ENCODE results near the gene BMPR2. TPM values are rescaled to one million over a fixed set of nuclear protein-coding genes. Genes with fewer than 3 reads are reported as not detected.
"Not testable (repeated sequence)": the region's sequence is repeated elsewhere in the genome, so short reads cannot be mapped to it uniquely, and the experiment has no call there.

The BMPR2 gene
- 1 to 10 TPM; 9.7 to 9.9 TPM for total RNA-seq

DNA sequence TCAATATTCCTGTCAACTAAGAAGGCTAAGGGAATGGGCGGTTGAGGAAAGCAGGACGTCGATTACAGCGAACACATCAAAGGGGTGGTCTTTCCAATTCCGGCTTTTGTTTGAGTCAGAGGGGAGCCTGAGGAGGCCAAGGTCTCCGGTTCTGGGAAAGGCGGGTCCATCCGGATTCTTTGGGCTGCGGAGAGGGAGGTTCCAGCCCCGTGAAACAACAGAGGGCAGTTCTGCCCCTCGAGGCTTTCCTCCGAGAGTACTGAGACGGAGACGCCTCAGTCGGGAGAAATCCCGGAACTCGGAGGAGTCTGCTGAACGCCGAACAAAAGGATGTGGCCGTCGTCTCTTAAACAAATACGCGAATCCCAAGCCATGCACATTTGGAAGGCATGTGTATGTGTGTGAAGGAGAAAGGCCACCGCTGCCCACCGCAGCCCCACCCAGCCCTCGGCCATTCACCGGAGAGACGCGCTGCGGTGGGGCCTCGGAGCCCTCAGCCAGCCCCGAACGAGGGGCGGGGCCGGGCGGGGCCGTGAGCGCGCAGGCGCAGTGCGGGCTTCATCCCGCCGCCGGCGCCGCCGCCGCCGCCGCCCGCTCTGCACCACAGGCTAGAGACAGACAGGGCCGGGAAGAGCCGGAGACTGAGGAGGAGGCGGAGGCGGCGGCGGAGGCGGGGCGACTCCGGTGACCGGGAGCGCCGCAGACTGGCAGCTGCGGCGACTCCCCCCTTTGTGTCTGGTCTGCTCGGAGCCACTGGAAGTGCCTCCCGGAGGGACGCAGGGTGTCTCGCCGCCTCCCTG lies at the start of gene BMPR2:
Gene BMPR2, plus strand, starts transcription at position 719 of the 800 bp plus-strand sequence. CDS start 1,148 bp downstream, outside the sequence.
- peaks cover 43% of the 10 kb centered on the region for H3K4me1 Mint-ChIP-seq (ENCODE audit: low read depth)
- peaks cover 4 to 5% of the 10 kb centered on the region in 2 donors for H3K36me3 Mint-ChIP-seq (ENCODE audit: insufficient read depth in 2 of 2)
- peak within 1 kb of the TSS; percentile 96 for H3K27ac Mint-ChIP-seq
- H3K9me3 Mint-ChIP-seq: no peaks in the 10 kb centered on the region
- ATAC-seq (replicated peaks in 1 of 2) (peak; percentile 82 to 84), DNase-seq (peak; percentile 85 to 90)
- H3K27me3 Mint-ChIP-seq (ENCODE audit: low read depth): no peaks in the 10 kb centered on the region
- H3K4me3 Mint-ChIP-seq: peak within 1 kb of the TSS; percentile 98 to 99

DNA sequence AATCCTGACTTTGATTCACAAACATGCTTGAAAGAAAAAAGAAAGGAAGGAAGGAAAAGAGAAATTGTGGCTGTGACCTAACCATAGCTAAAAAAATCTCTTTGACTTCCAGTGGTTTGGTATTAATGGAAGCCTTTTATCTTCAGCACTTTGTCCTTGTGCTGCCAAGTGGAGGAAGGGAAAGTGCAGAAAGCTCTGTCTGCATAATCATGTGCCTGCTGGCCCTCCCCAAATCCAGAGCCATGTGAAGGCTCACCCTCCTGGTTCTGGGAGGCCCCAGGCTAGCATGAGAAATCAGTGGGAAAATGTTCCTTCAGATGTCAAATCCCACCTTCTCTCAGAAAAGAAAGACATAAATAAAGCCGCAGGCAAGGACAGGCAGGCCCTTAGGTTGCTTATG lies 48.3 kb upstream of the BMPR2 start:
- no peaks in the 10 kb centered on the region for H3K4me1 Mint-ChIP-seq (ENCODE audit: low read depth)
- peaks cover 0 to 4% of the 10 kb centered on the region in 2 donors for H3K36me3 Mint-ChIP-seq (ENCODE audit: insufficient read depth in 2 of 2)
- no peaks in the 10 kb centered on the region for H3K27me3 Mint-ChIP-seq (ENCODE audit: low read depth)
- ATAC-seq (replicated peaks in 1 of 2) (no peak), DNase-seq (no peak)
- no peaks in the 10 kb centered on the region for H3K9me3 Mint-ChIP-seq
- H3K27ac Mint-ChIP-seq: no peak overlapping the region
- no peak overlapping the region for H3K4me3 Mint-ChIP-seq

DNA sequence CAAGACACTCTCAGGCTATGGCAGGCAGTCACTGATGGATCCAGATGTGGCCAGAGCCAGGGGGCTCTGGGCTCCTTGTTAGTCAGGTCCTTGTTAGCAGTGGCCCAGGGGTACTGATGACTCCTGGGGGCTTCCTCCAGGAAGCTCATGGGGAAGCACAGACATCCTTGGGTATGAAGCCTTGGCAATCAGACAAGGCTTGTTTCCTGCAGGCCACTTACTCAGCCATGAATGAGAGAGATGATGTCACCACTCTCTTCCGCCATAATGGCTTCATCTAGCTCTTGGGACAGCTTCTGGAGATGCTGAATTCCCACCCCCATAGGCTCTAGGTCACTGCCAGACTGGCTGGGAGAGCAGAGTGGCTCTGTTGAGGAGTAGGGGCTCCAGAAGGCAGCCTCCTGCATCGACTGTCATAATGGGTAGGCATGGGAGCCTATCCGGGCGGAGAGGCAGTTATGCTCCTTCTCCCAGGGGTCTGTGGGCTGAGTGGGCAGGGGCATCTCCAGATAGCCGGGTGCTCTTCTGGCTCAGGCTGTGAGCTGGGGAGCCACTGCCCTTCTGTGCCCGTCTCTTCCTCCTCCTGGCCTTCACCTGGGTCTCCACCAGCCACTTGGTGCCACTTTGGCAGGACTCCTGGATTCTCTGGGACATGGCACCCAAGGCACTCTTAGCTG lies 40.2 kb upstream of the BMPR2 start:
- H3K4me3 Mint-ChIP-seq: no peak overlapping the region
- no peaks in the 10 kb centered on the region for H3K27me3 Mint-ChIP-seq (ENCODE audit: low read depth)
- no peak for ATAC-seq (replicated peaks in 1 of 2)
- no peaks in the 10 kb centered on the region for H3K36me3 Mint-ChIP-seq (ENCODE audit: insufficient read depth in 2 of 2)
- H3K9me3 Mint-ChIP-seq: no peaks in the 10 kb centered on the region
- no peak overlapping the region for H3K27ac Mint-ChIP-seq
- no peaks in the 10 kb centered on the region for H3K4me1 Mint-ChIP-seq (ENCODE audit: low read depth)
- no peak for DNase-seq

DNA sequence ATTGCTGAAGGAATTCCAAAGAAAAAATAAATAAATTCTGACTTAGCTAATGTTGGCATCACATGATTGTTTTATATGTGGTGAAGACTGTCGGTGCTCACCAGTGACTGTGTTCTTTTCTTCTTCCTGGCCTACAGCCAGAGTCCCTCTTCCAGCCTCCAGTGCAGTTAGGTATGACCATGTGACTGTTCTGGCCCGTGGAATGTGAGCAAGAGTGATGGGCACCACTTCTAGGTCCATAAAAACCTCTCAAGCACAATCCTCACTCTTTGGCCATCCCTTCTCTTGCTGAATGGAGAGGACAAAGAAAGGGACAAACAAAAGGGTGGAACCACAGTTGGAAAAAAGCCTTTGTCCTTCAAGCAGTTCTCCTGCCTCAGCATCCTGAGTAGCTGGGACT lies 39.0 kb upstream of the BMPR2 start:
- Mint-ChIP-seq H3K4me3 (no peak overlapping the region), H3K27ac (no peak overlapping the region), H3K36me3 (ENCODE audit: insufficient read depth in 2 of 2) (no peaks in the 10 kb centered on the region), H3K9me3 (no peaks in the 10 kb centered on the region), H3K27me3 (ENCODE audit: low read depth) (no peaks in the 10 kb centered on the region), H3K4me1 (ENCODE audit: low read depth) (no peaks in the 10 kb centered on the region)
- ATAC-seq (replicated peaks in 1 of 2) (no peak), DNase-seq (no peak)

DNA sequence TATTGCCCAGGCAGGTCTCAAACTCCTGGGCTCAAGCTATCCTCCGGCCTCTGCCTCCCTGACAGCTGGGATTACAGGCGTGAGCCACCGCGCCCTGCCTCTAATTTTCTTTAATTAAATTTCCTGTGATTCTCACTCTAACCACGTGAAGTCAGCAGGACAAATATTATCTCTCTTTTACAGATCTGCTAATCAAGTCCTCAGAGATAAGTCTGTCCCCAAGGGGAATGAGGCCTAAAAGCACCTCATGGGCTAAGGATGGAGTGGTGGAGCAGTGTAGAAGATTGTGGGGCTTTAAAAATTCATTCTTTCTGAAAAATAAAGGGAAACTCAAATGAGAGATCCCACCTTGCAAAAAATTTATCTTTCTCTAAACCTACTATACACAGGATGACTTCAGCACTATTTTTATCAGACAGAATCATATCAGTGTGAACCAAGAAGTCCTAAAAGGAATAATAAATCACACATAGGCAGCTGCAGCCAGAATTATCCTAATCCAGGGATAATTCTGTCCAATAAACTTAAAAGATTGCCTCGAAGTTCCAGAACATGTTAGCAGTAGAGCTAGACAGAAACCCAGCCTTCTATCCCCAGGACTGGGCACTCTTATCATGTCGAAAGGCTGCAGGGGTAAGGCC lies 38.3 kb upstream of the BMPR2 start:
- ATAC-seq (replicated peaks in 1 of 2) (no peak), DNase-seq (no peak)
- no peaks in the 10 kb centered on the region for H3K36me3 Mint-ChIP-seq (ENCODE audit: insufficient read depth in 2 of 2)
- H3K27ac Mint-ChIP-seq: no peak overlapping the region
- H3K4me1 Mint-ChIP-seq (ENCODE audit: low read depth): no peaks in the 10 kb centered on the region
- H3K4me3 Mint-ChIP-seq: no peak overlapping the region
- H3K27me3 Mint-ChIP-seq (ENCODE audit: low read depth): no peaks in the 10 kb centered on the region
- H3K9me3 Mint-ChIP-seq: no peaks in the 10 kb centered on the region

DNA sequence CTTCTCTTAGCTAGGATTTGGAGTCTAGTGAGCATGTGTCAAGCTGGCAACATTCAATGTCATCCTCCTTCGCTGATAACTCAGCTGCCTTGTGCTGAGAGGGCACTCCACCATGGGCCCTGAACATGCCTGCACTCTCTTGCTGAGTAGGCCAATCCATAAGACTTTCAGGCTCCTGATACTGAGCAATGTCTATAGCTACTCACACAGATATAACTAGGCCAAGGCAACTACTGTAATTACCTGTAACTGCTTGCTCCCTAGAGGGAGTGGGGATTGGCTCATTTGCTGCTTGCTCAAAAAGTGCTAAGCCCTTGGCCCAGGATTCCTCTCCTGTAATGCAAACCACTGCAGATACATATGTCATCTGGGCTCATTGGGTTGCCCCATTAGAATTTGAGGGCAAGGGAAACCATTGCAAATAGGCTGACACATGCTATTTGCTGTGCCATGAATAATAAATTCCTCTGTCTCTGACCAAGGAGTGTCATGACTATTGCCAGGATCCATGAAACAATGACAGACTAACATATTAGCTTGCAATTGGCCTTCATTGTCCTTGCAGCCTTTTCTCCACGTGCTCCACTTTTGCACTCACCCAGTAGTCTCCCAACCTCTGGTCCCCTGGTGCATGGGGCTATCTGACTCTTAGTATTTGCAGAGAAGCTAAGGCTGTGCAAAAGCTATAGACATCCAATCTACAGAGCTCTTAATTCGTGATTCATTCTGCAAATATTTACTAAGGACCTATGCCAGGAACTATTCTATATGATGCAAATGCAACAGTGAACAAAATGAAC lies 36.9 kb upstream of the BMPR2 start:
- H3K9me3 Mint-ChIP-seq: no peaks in the 10 kb centered on the region
- no peak overlapping the region for H3K4me3 Mint-ChIP-seq
- DNase-seq: no peak
- H3K27me3 Mint-ChIP-seq (ENCODE audit: low read depth): no peaks in the 10 kb centered on the region
- H3K36me3 Mint-ChIP-seq (ENCODE audit: insufficient read depth in 2 of 2): no peaks in the 10 kb centered on the region
- H3K4me1 Mint-ChIP-seq (ENCODE audit: low read depth): peaks cover 5% of the 10 kb centered on the region
- ATAC-seq (replicated peaks in 1 of 2): no peak
- H3K27ac Mint-ChIP-seq: no peak overlapping the region

DNA sequence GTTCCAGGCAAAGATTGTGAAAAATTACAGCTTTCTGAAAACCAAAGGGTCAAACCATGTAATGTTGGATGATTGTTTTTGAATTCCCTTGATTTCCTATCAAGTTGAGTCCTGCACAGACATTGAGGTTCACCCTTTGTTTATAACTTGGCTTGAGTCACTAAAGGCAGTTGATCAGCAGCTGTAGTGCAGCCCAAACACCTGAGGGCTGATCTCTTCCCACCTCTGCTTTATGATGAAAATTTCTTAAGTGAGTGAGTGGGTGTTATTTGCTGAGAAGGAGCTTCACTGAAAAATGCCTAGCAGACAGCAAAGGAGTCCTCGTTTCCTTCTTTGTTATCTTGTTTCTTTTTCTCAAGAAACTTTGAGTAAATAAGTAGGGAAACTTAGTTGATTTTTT lies 31.9 kb upstream of the BMPR2 start:
- Mint-ChIP-seq H3K9me3 (no peaks in the 10 kb centered on the region), H3K4me3 (no peak overlapping the region), H3K4me1 (ENCODE audit: low read depth) (peaks cover 5% of the 10 kb centered on the region), H3K27ac (no peak overlapping the region), H3K27me3 (ENCODE audit: low read depth) (no peaks in the 10 kb centered on the region), H3K36me3 (ENCODE audit: insufficient read depth in 2 of 2) (no peaks in the 10 kb centered on the region)
- DNase-seq (no peak), ATAC-seq (replicated peaks in 1 of 2) (no peak)

DNA sequence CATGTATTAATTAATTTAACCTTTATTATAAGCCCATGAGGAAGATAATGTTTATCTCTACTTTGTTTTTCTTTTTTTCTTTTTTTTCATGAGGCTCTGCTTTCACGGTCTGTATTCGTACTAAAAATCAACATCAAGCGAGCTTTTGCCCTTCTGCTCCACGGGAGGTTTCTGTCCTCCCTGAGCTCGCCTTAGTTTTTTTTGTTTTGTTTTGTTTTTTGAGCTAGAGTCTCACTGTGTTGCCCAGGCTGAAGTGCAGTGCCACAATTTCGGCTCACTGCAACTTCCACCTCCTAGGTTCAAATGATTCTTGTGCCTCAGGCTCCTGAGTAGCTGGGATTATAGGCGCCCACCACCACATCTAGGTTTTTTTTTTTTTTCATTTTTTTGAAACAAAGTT lies 29.9 kb upstream of the BMPR2 start:
- Mint-ChIP-seq H3K4me3 (no peak overlapping the region), H3K27ac (no peak overlapping the region), H3K27me3 (ENCODE audit: low read depth) (no peaks in the 10 kb centered on the region), H3K9me3 (no peaks in the 10 kb centered on the region), H3K4me1 (ENCODE audit: low read depth) (peaks cover 5% of the 10 kb centered on the region), H3K36me3 (ENCODE audit: insufficient read depth in 2 of 2) (no peaks in the 10 kb centered on the region)
- no peak for ATAC-seq (replicated peaks in 1 of 2)
- no peak for DNase-seq

DNA sequence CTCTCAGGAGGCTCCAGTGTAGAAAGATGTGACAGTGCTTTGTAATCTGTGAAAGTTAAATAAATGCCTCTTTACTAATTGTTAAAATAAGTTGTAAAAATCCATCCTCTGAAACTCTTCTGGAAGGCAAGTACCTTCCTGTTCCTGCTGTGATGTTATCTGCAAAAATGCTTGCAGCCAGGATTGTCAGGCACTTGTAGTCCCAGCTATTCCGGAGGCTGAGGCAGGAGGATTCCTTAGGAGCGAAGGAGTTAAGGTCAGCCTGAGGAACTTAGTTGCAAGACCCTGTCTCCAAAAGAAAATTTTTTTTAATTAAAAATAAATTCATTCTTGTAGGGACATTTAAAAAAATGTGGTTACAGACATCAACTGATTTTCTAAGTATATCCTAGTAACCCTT lies 22.7 kb upstream of the BMPR2 start:
- no peak for ATAC-seq (replicated peaks in 1 of 2)
- H3K4me3 Mint-ChIP-seq: no peak overlapping the region
- H3K4me1 Mint-ChIP-seq (ENCODE audit: low read depth): no peaks in the 10 kb centered on the region
- DNase-seq: no peak
- no peaks in the 10 kb centered on the region for H3K36me3 Mint-ChIP-seq (ENCODE audit: insufficient read depth in 2 of 2)
- H3K27ac Mint-ChIP-seq: no peak overlapping the region
- H3K27me3 Mint-ChIP-seq (ENCODE audit: low read depth): no peaks in the 10 kb centered on the region
- no peaks in the 10 kb centered on the region for H3K9me3 Mint-ChIP-seq

DNA sequence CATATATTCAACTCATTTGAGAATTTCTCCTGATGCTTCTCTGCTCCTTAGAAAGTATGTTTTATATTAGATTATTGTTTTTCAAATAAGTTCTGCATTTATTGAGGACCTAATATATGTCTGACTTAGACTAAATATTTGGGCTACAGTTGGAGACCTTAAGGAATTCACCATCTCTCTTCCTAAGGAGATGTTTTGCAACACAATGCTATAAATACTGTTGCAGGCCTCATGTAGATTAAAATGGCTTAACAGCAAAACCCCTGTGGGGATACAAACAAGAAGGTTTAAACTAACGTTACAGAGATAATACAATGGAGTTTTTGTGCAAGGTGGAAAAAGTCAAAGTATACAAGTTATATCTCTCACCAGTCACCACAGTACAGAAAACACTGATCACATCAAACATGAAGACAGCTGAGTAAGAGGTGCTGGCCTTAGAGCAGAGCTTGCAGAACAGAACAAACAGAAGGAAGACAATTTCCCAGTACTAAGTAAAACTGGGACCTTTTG lies 20.1 kb upstream of the BMPR2 start:
- Mint-ChIP-seq H3K27me3 (ENCODE audit: low read depth) (no peaks in the 10 kb centered on the region), H3K4me3 (no peak overlapping the region), H3K36me3 (ENCODE audit: insufficient read depth in 2 of 2) (no peaks in the 10 kb centered on the region), H3K4me1 (ENCODE audit: low read depth) (no peaks in the 10 kb centered on the region), H3K27ac (no peak overlapping the region), H3K9me3 (no peaks in the 10 kb centered on the region)
- DNase-seq (no peak), ATAC-seq (replicated peaks in 1 of 2) (no peak)

DNA sequence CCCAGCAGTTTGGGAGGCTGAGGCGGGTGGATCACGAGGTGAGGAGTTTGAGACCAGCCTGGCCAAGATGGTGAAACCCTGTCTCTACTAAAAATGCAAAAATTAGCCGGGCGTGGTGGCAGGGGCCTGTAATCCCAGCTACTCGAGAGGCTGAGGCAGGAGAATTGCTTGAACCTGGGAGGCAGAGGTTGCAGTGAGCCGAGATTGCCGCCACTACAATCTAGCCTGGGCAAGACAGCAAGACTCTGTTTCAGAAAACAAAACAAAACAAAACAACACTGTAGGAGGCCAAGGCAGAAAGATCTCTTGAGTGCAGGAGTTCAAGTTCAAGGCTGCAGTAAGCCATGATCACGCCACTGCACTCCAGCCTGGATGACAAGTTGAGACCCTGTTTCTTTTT lies 17.2 kb upstream of the BMPR2 start:
- H3K4me3 Mint-ChIP-seq; ATAC-seq (replicated peaks in 1 of 2); H3K9me3 Mint-ChIP-seq; H3K27ac Mint-ChIP-seq; DNase-seq; H3K36me3 Mint-ChIP-seq (ENCODE audit: insufficient read depth in 2 of 2); H3K27me3 Mint-ChIP-seq (ENCODE audit: low read depth); H3K4me1 Mint-ChIP-seq (ENCODE audit: low read depth): not testable (repeated sequence)

DNA sequence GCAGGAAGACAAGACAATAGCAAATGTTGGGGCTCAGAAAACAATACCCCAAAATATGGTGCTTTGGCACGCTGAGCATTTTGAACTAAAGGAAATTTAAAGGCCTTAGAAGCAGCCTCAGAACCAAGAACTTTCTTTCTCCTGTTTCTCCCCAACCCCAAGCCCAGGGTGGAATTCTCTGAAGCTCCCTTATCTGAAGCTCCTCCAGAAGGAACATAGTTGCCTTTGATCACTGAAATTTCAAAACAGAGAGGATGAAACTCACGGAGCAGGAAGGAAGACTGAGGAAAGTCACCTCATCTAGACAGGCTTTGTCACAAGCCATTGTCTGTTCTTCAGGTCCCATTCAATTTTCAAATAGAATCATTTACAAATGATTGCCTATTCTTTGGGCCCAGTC lies 15.5 kb upstream of the BMPR2 start:
- Mint-ChIP-seq H3K4me3 (no peak overlapping the region), H3K36me3 (ENCODE audit: insufficient read depth in 2 of 2) (no peaks in the 10 kb centered on the region), H3K27ac (no peak overlapping the region), H3K9me3 (no peaks in the 10 kb centered on the region), H3K27me3 (ENCODE audit: low read depth) (no peaks in the 10 kb centered on the region), H3K4me1 (ENCODE audit: low read depth) (no peaks in the 10 kb centered on the region)
- DNase-seq (no peak), ATAC-seq (replicated peaks in 1 of 2) (no peak)

DNA sequence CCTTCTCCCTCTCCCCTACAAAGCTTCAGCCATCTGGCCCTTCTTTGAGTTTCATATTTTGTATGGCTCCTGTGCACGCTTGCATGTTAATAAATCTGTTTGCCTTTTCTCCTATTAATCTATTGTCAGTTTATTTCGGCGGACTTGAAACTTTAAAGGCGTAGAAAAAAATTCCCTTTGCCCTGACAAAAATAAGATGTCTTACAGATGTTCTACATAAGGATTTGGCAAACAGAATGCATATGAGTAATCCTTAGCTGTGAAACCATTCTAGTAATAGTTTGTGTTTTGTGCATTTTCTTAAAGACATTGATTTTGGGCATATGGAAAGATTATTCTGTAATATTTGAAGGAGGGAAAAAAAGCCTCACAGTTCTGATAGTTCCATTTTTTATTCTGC lies 15.0 kb upstream of the BMPR2 start:
- H3K27me3 Mint-ChIP-seq (ENCODE audit: low read depth): no peaks in the 10 kb centered on the region
- H3K9me3 Mint-ChIP-seq: no peaks in the 10 kb centered on the region
- no peaks in the 10 kb centered on the region for H3K4me1 Mint-ChIP-seq (ENCODE audit: low read depth)
- H3K36me3 Mint-ChIP-seq (ENCODE audit: insufficient read depth in 2 of 2): no peaks in the 10 kb centered on the region
- no peak overlapping the region for H3K4me3 Mint-ChIP-seq
- H3K27ac Mint-ChIP-seq: no peak overlapping the region
- DNase-seq (no peak), ATAC-seq (replicated peaks in 1 of 2) (no peak)

All from activated T-cell treated with anti-CD3 and anti-CD28 coated beads, Interleukin-2, amount 50 U/mL, for 72 hours (primary cell).